GM18517 (cell line): ENCODE measurements around the gene PCDH15.

Experiments
- ATAC-seq: cut with Tn5 transposase; IDR thresholded peaks from one replicate; pipeline ENCODE4 v1.9.1; 2021; ENCODE audit warnings: mild to moderate bottlenecking, moderate library complexity; ENCODE audit not compliant: unreplicated experiment

Gene PCDH15

GRCh38 chr10:53894145-53894544, 906.9 kb downstream of the PCDH15 start:
- ATAC-seq = no peak

- no peak for ATAC-seq
Measured at GRCh38 chr10:53893061-53893460, 908.0 kb downstream of the PCDH15 start.

- no peak for ATAC-seq
Measured at GRCh38 chr10:53886325-53887300, 914.4 kb downstream of the PCDH15 start.

DNA sequence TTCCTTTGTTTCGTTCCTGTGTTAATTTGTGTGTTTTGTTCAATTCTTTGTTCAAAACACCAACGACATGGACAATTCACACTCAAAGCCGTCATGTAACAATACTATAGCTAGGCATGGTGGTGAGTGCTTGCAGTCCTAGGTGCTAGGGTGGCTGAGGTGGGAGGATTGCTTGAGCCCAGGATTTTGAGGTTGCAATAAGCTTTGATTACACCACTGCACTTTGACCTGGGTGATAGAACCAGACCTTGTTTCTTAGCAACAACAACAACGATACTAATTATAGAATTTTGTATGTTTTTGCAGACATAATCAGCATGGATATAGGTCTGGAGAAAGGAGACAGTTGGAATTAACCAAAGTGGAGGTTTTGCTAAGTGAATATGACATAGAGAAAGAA, 936.2 kb downstream of the PCDH15 start:
- no peak for ATAC-seq

- no peak for ATAC-seq
Measured at GRCh38 chr10:53852450-53853175, 948.4 kb downstream of the PCDH15 start.

- ATAC-seq = no peak
Measured at GRCh38 chr10:53846809-53847208, 954.2 kb downstream of the PCDH15 start.

GRCh38 chr10:53843736-53844362, 957.2 kb downstream of the PCDH15 start:
- ATAC-seq = no peak

GRCh38 chr10:53841483-53842145, 959.4 kb downstream of the PCDH15 start:
- no peak for ATAC-seq

GRCh38 chr10:53840653-53841052, 960.4 kb downstream of the PCDH15 start:
- ATAC-seq = no peak

DNA sequence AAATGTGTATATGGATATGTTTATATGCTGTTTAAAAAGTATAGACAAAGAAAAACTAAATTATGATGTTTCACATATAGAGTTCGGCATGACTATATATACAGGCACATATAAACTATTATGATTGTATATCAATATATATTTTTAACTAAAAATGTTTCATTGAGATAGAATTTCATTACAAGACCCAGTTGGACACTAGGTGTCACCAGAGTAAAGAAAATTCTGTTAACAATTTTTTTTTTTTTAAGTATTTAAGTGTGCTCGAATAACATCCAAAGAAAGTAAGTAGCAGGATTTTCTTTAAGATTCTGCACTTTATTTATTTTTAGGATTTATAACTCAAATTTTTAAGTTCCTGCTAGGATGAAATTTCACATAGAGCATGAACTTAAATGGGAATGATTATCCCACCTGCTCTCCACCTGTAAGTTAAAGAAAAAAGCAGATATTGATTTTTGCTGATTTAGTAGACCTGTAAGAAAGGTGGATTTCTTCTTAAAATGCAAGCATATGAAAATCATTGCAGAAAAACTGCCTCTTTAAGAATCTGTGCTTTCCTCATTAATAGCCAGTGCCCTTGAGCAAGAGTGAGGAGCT, 961.5 kb downstream of the PCDH15 start:
- no peak for ATAC-seq

DNA sequence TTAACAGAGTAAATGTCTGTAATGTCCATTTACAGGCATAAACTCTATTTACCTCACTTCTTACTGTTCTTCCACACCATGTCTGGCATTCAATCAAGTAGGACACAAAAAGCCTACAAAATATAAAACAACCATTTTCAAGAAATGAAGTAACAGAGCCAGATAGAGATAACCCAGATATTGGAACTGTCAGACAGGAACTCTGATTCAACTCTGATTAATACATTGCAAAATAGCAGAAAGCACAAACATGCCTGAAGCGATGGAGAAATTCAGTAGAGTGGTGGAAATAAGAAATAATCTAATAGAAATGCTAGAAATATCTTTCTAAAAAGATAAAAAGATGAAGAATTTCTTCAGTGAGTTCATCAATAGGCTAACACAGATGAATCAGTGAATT, 964.4 kb downstream of the PCDH15 start:
- no peak for ATAC-seq

DNA sequence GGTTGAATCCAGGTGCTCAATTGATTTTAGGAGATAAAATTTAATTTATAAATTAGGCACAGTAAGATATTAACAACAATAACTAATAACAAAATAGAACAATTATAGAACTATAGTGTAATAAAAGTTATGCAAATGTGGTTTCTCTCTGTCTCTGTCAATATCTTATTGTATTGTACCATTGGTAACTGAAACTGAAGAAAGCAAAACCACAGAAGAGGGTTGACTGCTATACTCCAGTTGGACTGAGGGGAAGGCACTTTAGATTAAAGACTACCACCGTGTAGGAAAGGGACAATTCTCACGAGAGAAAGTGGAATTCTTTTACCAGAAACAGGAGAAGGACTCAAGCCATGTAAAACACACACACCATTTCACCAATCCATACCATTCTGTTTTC, 967.1 kb downstream of the PCDH15 start:
- ATAC-seq = no peak

GRCh38 chr10:53827261-53827660, 973.8 kb downstream of the PCDH15 start:
- ATAC-seq = no peak

DNA sequence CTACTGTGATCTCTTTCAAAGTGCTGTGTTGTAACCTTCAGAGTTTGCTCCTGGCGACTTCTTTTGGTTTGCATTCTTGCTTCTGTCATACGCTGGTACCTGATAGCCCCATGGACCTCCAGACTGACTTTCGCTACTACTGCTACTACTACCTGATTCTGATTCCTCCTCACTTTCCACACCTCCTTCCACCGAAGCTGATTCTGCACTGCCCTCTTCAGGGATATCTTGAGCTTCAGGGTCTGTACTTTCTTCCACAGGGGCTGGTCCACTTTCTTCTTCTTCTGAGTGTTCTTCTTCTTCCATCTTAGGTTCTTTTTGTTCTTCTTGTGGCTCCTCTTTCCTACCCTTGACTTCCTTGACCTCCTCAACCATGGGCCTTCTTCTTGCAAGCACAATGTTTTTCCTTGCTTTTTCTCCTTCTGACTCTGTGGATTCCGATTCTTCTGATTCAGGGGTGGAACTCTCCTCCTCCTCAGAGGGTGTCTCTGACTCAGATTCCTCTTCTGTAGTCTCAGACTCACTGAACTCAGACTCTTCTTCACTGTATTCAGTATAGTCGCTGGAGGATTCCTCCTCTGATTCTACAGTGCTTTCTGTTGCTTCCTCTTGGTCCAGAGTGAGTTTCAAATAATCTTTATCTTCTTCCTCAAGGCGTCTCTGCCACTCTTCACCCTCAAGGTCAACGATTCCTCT, 992.2 kb downstream of the PCDH15 start:
- ATAC-seq = no peak

DNA sequence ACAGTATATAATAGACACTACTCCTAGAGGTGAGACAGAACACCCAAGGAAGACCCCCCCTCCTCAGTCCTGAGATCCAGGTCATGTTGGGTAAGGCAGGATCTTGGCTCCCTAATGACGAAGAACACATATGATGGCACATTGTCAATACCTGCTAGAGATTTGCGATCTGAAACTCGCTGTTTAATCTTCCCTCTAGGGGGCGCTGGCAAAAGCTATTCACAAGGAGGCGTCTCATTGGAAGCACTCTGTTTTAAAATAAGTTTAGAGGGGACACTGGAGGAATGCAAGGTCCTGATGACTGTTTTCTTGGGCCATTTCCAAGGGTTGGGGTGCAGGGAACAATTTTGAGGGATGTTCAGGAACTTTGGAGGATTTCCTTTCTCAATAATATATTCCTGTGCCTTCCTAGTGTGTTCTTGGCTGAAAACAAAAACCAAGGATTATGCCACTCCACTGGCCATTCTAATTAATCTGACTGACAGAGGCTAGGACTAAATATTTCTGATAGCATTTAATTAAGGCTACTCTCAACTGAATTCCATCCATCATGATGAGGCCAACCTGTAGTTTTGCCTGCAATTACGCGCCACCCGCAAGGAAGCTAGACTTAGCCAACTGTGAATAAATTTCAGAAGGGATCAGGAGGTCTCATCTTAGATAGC, 1014.7 kb downstream of the PCDH15 start:
- no peak for ATAC-seq

- no peak for ATAC-seq
Measured at GRCh38 chr10:53771701-53772100, 1029.3 kb downstream of the PCDH15 start.

- no peak for ATAC-seq
Measured at GRCh38 chr10:53770903-53771302, 1030.1 kb downstream of the PCDH15 start.

DNA sequence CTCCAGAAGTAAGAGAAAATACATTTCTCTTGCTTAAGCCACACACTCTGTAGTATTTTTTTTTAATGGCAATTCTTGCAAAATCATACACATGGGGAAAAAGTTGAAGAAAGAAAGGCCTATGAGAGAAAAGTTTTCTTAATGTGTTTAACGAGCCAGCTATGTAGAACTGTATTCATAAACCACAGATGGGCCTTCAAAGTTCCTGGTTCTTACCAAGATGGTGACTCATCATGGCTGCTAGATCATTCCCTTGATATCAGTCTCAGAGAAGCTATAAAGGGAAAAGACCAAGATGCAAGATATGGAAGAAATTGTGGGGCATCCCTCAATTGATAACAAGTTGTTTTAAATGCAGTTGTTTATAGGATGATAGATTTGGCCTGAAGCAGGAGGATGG, 1035.7 kb downstream of the PCDH15 start:
- no peak for ATAC-seq

DNA sequence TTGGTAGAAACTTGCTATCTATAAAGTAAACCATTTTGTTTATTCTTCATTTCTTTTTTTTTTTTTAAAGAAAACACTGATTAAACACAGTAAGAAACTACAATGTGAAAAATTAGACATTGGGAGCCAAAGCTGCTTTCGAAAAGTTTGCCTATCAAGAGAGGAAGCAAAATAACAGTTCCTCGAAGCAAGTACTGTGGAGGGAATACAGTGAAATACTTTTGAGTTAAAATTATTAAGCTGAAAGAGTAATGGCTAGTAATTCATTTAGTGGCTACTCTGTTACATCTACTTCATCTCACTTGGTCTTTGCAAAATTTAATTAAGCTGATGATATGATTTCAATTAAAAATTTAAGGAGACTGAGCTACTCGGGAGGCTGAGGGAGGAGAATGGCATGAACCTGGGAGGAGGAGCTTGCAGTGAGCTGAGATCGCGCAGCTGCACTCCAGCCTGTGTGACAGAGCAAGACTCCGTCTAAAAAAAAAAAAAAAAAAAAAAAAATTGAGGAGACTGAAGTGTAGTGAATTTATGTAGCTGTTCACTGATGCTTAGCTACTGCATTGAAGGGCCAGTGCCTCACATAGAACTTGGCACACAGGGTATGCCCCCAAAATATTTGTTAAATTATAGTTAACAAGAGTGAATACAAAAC, 1046.3 kb downstream of the PCDH15 start:
- no peak for ATAC-seq
